Stomach smooth muscle (tissue), 2 donors: ENCODE data around the gene CD6.

Experiments
- H3K27ac ChIP-seq: one replicate; pipeline ENCODE4 v1.7.0; 2013; ENCODE audit warnings: mild to moderate bottlenecking, low read length, inconsistent platforms
- H3K27me3 ChIP-seq, 2 donors: one replicate each; pipeline ENCODE4 v1.7.0; 2013; ENCODE audit warnings: low read length in 2 of 2; ENCODE audit not compliant: insufficient read depth in 2 of 2, control insufficient read depth in 1 of 2
- H3K36me3 ChIP-seq, 2 donors: one replicate each; pipeline ENCODE4 v1.7.0; 2013; ENCODE audit warnings: low read length in 2 of 2; ENCODE audit not compliant: control insufficient read depth in 2 of 2, insufficient read depth in 2 of 2
- H3K4me1 ChIP-seq: one replicate; pipeline ENCODE4 v1.7.0; 2013; ENCODE audit warnings: low read length; ENCODE audit not compliant: control insufficient read depth, insufficient read depth
- H3K4me3 ChIP-seq, 2 donors: one replicate each; pipeline ENCODE4 v1.7.0; 2013; ENCODE audit warnings: low read length in 2 of 2
- H3K9ac ChIP-seq, 2 donors: one replicate each; pipeline ENCODE4 v1.7.0; 2013; ENCODE audit warnings: low read length in 2 of 2, mild to moderate bottlenecking in 1 of 2
- H3K9me3 ChIP-seq, 2 donors: one replicate each; pipeline ENCODE4 v1.7.0; 2013; ENCODE audit warnings: low read length in 2 of 2; ENCODE audit not compliant: control insufficient read depth in 2 of 2
- donor health status: healthy.
- donor health status: Pancreatic carcinoma.

Gene CD6

GRCh38 chr11:60927061-60927592, 44.4 kb upstream of the CD6 start:
- H3K36me3 ChIP-seq, result peaks cover 13% of the 10 kb centered on the region in 2 donors
- no peaks in the 10 kb centered on the region for H3K9me3 ChIP-seq
- H3K27me3 ChIP-seq, result peaks cover 23 to 35% of the 10 kb centered on the region in 2 donors
- H3K4me3 ChIP-seq, result no peak overlapping the region
- H3K9ac ChIP-seq, result no peak overlapping the region
- peaks cover 18% of the 10 kb centered on the region for H3K4me1 ChIP-seq
- H3K27ac ChIP-seq, result no peak overlapping the region

- peaks cover 8% of the 10 kb centered on the region in 2 donors for H3K36me3 ChIP-seq
- no peak overlapping the region for H3K27ac ChIP-seq
- H3K9ac ChIP-seq, result no peak overlapping the region
- peaks cover 18% of the 10 kb centered on the region for H3K4me1 ChIP-seq
- peaks cover 23 to 35% of the 10 kb centered on the region in 2 donors for H3K27me3 ChIP-seq
- no peaks in the 10 kb centered on the region for H3K9me3 ChIP-seq
- H3K4me3 ChIP-seq, result no peak overlapping the region
Observed at GRCh38 chr11:60927600-60927999, 43.9 kb upstream of the CD6 start.

- Histone ChIP-seq H3K4me3 (no peak overlapping the region), H3K27ac (no peak overlapping the region), H3K36me3 (no peaks in the 10 kb centered on the region), H3K4me1 (peaks cover 16% of the 10 kb centered on the region), H3K9ac (no peak overlapping the region), H3K27me3 (peaks cover 22 to 31% of the 10 kb centered on the region in 2 donors), H3K9me3 (no peaks in the 10 kb centered on the region)
Observed at GRCh38 chr11:60928563-60929001, 42.9 kb upstream of the CD6 start.

GRCh38 chr11:60929764-60930163, 41.7 kb upstream of the CD6 start:
- H3K9ac ChIP-seq, result no peak overlapping the region
- no peak overlapping the region for H3K4me3 ChIP-seq
- peaks cover 6% of the 10 kb centered on the region for H3K4me1 ChIP-seq
- H3K9me3 ChIP-seq, result no peaks in the 10 kb centered on the region
- H3K27ac ChIP-seq, result no peak overlapping the region
- H3K36me3 ChIP-seq, result no peaks in the 10 kb centered on the region
- H3K27me3 ChIP-seq, result peaks cover 17 to 26% of the 10 kb centered on the region in 2 donors

- Histone ChIP-seq H3K4me3 (no peak overlapping the region), H3K27me3 (peaks cover 11 to 20% of the 10 kb centered on the region in 2 donors), H3K27ac (no peak overlapping the region), H3K4me1 (no peaks in the 10 kb centered on the region), H3K36me3 (no peaks in the 10 kb centered on the region), H3K9me3 (no peaks in the 10 kb centered on the region), H3K9ac (no peak overlapping the region)
Observed at GRCh38 chr11:60930394-60930793, 41.1 kb upstream of the CD6 start.

GRCh38 chr11:60931917-60932316, 39.6 kb upstream of the CD6 start:
- no peak overlapping the region for H3K9ac ChIP-seq
- peaks cover 4 to 7% of the 10 kb centered on the region in 2 donors for H3K27me3 ChIP-seq
- H3K4me1 ChIP-seq, result no peaks in the 10 kb centered on the region
- no peak overlapping the region for H3K27ac ChIP-seq
- no peak overlapping the region for H3K4me3 ChIP-seq
- H3K9me3 ChIP-seq, result no peaks in the 10 kb centered on the region
- no peaks in the 10 kb centered on the region for H3K36me3 ChIP-seq

- no peak overlapping the region for H3K9ac ChIP-seq
- H3K9me3 ChIP-seq, result no peaks in the 10 kb centered on the region
- H3K4me3 ChIP-seq, result no peak overlapping the region
- H3K27ac ChIP-seq, result no peak overlapping the region
- H3K27me3 ChIP-seq, result peaks cover 2 to 4% of the 10 kb centered on the region in 2 donors
- no peaks in the 10 kb centered on the region for H3K4me1 ChIP-seq
- H3K36me3 ChIP-seq, result no peaks in the 10 kb centered on the region
Observed at GRCh38 chr11:60932605-60933356, 38.7 kb upstream of the CD6 start.

GRCh38 chr11:60933416-60934123, 37.9 kb upstream of the CD6 start:
- H3K27ac ChIP-seq, result no peak overlapping the region
- H3K36me3 ChIP-seq, result peaks cover 0 to under 1% of the 10 kb centered on the region in 2 donors
- no peaks in the 10 kb centered on the region for H3K4me1 ChIP-seq
- peaks cover 0 to 2% of the 10 kb centered on the region in 2 donors for H3K27me3 ChIP-seq
- H3K4me3 ChIP-seq, result no peak overlapping the region
- H3K9ac ChIP-seq, result no peak overlapping the region
- H3K9me3 ChIP-seq, result no peaks in the 10 kb centered on the region

- Histone ChIP-seq H3K9ac (no peak overlapping the region), H3K9me3 (no peaks in the 10 kb centered on the region), H3K27me3 (peaks cover 0 to 2% of the 10 kb centered on the region in 2 donors), H3K4me3 (no peak overlapping the region), H3K4me1 (no peaks in the 10 kb centered on the region), H3K27ac (no peak overlapping the region), H3K36me3 (peaks cover 2 to 5% of the 10 kb centered on the region in 2 donors)
Observed at GRCh38 chr11:60934124-60934789, 37.2 kb upstream of the CD6 start.

GRCh38 chr11:60934790-60935605, 36.5 kb upstream of the CD6 start:
- Histone ChIP-seq H3K27ac (no peak overlapping the region), H3K27me3 (peaks cover 0 to 2% of the 10 kb centered on the region in 2 donors), H3K4me3 (no peak overlapping the region), H3K4me1 (no peaks in the 10 kb centered on the region), H3K9ac (no peak overlapping the region), H3K36me3 (peaks cover 3 to 7% of the 10 kb centered on the region in 2 donors), H3K9me3 (no peaks in the 10 kb centered on the region)
